GM12875 (cell line): ENCODE results near the gene CDH12.

Experiments
- H3K4me3 ChIP-seq: one replicate; pipeline ENCODE4 v1.5.1; 2011; ENCODE audit warnings: low read depth, low read length, control low read depth
- CTCF ChIP-seq: IDR thresholded peaks from 2 replicates; pipeline ENCODE4 v1.5.1; 2011; ENCODE audit warnings: low read depth, mild to moderate bottlenecking, control low read depth, inconsistent platforms, low read length, moderate library complexity, borderline replicate concordance; ENCODE audit not compliant: insufficient read depth

Gene CDH12

GRCh38 chr5:21862986-21863385, 990.2 kb downstream of the CDH12 start:
- TF ChIP-seq CTCF: no peak
- H3K4me3 ChIP-seq: no peak overlapping the region

- no peak overlapping the region for H3K4me3 ChIP-seq
- no peak for TF ChIP-seq CTCF
Observed at GRCh38 chr5:21858441-21858840, 994.7 kb downstream of the CDH12 start.

- H3K4me3 ChIP-seq: no peak overlapping the region
- TF ChIP-seq CTCF: no peak
Observed at GRCh38 chr5:21856987-21857386, 996.2 kb downstream of the CDH12 start.

- TF ChIP-seq CTCF: no peak
- H3K4me3 ChIP-seq: no peak overlapping the region
Observed at GRCh38 chr5:21847300-21847699, 1005.8 kb downstream of the CDH12 start.

GRCh38 chr5:21844960-21845359, 1008.2 kb downstream of the CDH12 start:
- TF ChIP-seq CTCF: no peak
- H3K4me3 ChIP-seq: no peak overlapping the region

GRCh38 chr5:21834863-21835262, 1018.3 kb downstream of the CDH12 start:
- H3K4me3 ChIP-seq: no peak overlapping the region
- no peak for TF ChIP-seq CTCF

GRCh38 chr5:21831145-21831787, 1021.9 kb downstream of the CDH12 start:
- no peak overlapping the region for H3K4me3 ChIP-seq
- TF ChIP-seq CTCF: no peak
